HL-60 (cell line): ENCODE results near the gene MAP4K5.

Source experiments
- CTCF ChIP-seq: IDR thresholded peaks from one replicate; pipeline ENCODE4 v1.5.1; 2011; ENCODE audit warnings: low read length, control low read depth, inconsistent platforms; ENCODE audit not compliant: insufficient read depth
- POLR2AphosphoS5 ChIP-seq: IDR thresholded peaks from 2 replicates; pipeline ENCODE4 v1.6.1; 2012; ENCODE audit warnings: low read depth
- SPI1 ChIP-seq: IDR thresholded peaks from 2 replicates; pipeline ENCODE4 v1.6.1; 2012; ENCODE audit warnings: low read depth, mild to moderate bottlenecking, borderline replicate concordance

DNA sequence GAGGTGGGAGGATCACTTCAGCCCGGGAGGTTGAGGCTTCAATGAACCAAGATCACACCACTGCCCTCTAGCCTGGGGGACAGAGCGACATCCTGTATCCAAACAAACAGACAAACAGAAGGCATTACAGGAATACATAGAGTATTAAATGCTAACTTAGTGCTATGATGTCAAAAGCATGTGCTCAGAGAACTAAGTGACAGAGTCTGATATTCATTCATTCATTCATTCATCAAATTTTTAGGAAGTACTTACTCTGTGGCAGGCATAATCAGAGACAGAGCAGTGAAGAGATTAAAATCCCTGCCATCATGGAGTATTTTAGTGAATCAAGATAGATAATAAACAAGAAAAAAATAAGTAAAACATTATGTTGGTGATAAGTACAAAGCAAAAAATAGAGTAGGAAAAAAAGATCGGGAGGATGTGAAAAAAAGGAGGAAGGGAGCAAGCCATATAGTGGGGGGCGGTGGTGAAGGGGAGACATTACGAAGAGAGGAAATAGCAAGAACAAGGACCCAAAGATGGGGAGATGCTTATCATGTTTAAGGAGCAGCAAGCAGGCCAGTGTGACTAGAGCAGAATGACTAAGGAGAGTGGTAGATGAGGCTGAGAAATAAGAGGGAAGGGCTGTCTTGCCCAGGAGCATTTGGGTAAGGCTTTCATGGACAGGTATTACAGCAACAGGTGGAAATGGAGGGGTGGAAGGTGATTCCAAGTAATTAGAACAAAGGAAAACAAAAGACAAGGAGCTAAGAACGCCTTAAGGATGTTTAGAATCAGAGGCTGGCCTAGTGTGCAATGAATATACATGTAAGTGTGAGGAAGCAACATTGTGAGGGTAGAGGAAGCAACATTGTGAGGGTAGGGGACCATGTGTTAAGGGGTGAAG is 2.8 kb downstream of the MAP4K5 start:
- TF ChIP-seq CTCF (no peak), POLR2AphosphoS5 (no peak), SPI1 (no peak)
